Muscle layer of colon (tissue), 2 donors: ENCODE measurements around the gene PLPPR1.

ENCODE experiments used
- H3K27ac ChIP-seq: one replicate; pipeline ENCODE4 v1.7.0; 2013; ENCODE audit warnings: low read depth, mild to moderate bottlenecking, low read length, moderate library complexity
- H3K27me3 ChIP-seq, 2 donors: one replicate each; pipeline ENCODE4 v1.7.0; 2013; ENCODE audit warnings: low read length in 2 of 2, mild to moderate bottlenecking in 2 of 2; ENCODE audit not compliant: insufficient read depth in 2 of 2, control insufficient read depth in 1 of 2
- H3K36me3 ChIP-seq: one replicate; pipeline ENCODE4 v1.7.0; 2013; ENCODE audit warnings: mild to moderate bottlenecking, low read length; ENCODE audit not compliant: insufficient read depth
- H3K4me1 ChIP-seq: one replicate; pipeline ENCODE4 v1.7.0; 2013; ENCODE audit warnings: mild to moderate bottlenecking, low read length; ENCODE audit not compliant: insufficient read depth
- H3K4me3 ChIP-seq, 2 donors: one replicate each; pipeline ENCODE4 v1.7.0; 2013; ENCODE audit warnings: low read length in 2 of 2, low read depth in 1 of 2, mild to moderate bottlenecking in 1 of 2, moderate library complexity in 1 of 2
- H3K9ac ChIP-seq: one replicate; pipeline ENCODE4 v1.7.0; 2013; ENCODE audit warnings: low read length
- H3K9me3 ChIP-seq: one replicate; pipeline ENCODE4 v1.7.0; 2013; ENCODE audit warnings: mild to moderate bottlenecking, low read length
- donor health status: abdominal sarcoma.
- donor health status: Adenocarcinoma of cecum.

The PLPPR1 gene

GRCh38 chr9:101054657-101055056, 26.1 kb downstream of the PLPPR1 start:
- Histone ChIP-seq H3K9ac (no peak overlapping the region), H3K27ac (no peak overlapping the region), H3K4me3 (no peak overlapping the region), H3K27me3 (no peaks in the 10 kb centered on the region), H3K9me3 (no peaks in the 10 kb centered on the region), H3K4me1 (no peaks in the 10 kb centered on the region), H3K36me3 (no peaks in the 10 kb centered on the region)

DNA sequence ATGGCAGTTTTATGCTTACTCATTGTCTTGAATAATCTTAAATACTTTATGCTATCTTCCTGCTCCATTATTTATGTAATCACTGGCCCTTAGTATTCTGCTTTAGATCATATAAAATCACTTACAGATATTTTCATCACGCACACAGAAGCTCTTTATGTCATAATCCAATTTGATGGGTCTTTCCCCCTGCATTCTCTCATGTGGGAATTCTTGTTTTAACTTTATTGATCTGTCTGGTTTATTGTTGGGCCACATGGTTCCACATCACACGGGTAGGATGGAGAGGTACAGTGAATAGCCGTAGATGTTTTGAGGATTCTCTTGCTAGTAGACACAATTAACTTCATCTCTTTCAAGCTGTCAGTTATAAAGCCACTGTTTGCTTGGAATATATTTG, 27.0 kb downstream of the PLPPR1 start:
- Histone ChIP-seq H3K4me1 (no peaks in the 10 kb centered on the region), H3K27me3 (no peaks in the 10 kb centered on the region), H3K9me3 (no peaks in the 10 kb centered on the region), H3K4me3 (no peak overlapping the region), H3K36me3 (no peaks in the 10 kb centered on the region), H3K27ac (no peak overlapping the region), H3K9ac (no peak overlapping the region)

DNA sequence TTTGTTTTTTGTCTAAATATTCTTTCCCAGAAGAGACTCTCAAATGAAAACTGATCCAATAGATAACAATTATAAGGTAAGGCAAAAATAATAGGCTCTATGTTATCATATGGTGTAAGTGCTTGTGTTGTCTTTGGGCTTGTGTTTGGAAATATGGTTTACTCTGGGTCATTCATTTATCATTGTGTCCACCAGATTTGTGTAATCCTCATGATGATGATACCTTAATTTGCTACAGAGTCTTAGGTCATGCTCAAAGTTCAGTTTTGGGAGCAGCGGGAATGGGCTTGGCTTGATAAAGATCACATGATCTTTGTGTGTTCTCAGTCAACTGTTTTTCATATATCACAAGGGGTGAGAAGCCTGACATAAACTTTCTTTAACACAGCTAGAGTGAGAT, 34.2 kb downstream of the PLPPR1 start:
- H3K36me3 ChIP-seq, result no peaks in the 10 kb centered on the region
- H3K27me3 ChIP-seq, result no peaks in the 10 kb centered on the region
- no peak overlapping the region for H3K9ac ChIP-seq

DNA sequence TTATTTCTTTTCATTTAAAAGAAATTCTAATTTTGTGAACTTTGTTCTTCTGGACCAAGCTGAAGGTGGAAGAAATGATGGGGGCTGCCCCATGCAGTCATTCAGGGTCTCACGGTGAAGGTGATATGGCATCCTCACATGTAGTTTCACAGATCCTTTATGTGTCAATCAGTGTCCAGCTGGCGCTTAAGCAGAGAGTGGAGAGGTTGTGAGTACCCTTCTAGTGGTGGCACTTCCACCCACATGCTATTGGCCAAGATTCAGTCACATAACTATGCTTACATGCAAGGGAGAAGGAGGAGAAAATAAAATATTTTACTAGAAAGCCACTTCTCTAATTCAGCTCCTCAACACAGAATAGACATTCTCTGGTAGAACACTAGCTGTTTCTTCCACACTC, 34.7 kb downstream of the PLPPR1 start:
- no peak overlapping the region for H3K9ac ChIP-seq

More for the DNA sequence above, 34.2 kb downstream of the PLPPR1 start:
- H3K9me3 ChIP-seq, result no peaks in the 10 kb centered on the region
- H3K4me3 ChIP-seq, result no peak overlapping the region
- H3K4me1 ChIP-seq, result no peaks in the 10 kb centered on the region
- no peak overlapping the region for H3K27ac ChIP-seq

GRCh38 chr9:101064206-101064605, 35.7 kb downstream of the PLPPR1 start:
- Histone ChIP-seq H3K4me1 (no peaks in the 10 kb centered on the region), H3K4me3 (no peak overlapping the region), H3K9ac (no peak overlapping the region), H3K9me3 (no peaks in the 10 kb centered on the region), H3K36me3 (no peaks in the 10 kb centered on the region), H3K27ac (no peak overlapping the region), H3K27me3 (no peaks in the 10 kb centered on the region)

More for the DNA sequence above, 34.7 kb downstream of the PLPPR1 start:
- H3K4me3 ChIP-seq, result no peak overlapping the region
- no peaks in the 10 kb centered on the region for H3K9me3 ChIP-seq
- no peaks in the 10 kb centered on the region for H3K36me3 ChIP-seq
- no peaks in the 10 kb centered on the region for H3K27me3 ChIP-seq
- H3K4me1 ChIP-seq, result no peaks in the 10 kb centered on the region
- H3K27ac ChIP-seq, result no peak overlapping the region

DNA sequence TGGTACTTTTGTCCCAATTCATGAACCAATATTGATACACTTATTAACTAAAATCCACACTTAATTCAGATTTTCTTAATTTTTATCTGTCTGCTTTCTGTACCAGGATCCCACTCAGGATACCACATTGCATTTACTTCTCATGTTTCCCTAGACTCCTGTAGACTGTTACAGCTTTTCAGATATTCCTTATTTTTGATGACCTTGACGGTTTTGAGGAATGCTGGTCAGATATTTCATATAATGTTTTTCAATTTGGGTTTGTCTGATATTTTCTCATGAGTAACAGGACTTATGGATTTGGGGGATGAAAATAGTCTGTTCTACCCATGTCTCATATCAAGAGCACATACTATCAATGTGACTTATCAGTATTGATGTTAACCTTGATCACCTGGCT, 37.4 kb downstream of the PLPPR1 start:
- no peak overlapping the region for H3K9ac ChIP-seq
- no peaks in the 10 kb centered on the region for H3K9me3 ChIP-seq
- H3K4me1 ChIP-seq, result no peaks in the 10 kb centered on the region
- H3K27ac ChIP-seq, result no peak overlapping the region
- H3K27me3 ChIP-seq, result no peaks in the 10 kb centered on the region
- H3K36me3 ChIP-seq, result no peaks in the 10 kb centered on the region
- H3K4me3 ChIP-seq, result no peak overlapping the region

- Histone ChIP-seq H3K9ac (no peak overlapping the region), H3K4me3 (no peak overlapping the region), H3K36me3 (no peaks in the 10 kb centered on the region), H3K27ac (no peak overlapping the region), H3K27me3 (no peaks in the 10 kb centered on the region), H3K9me3 (no peaks in the 10 kb centered on the region), H3K4me1 (no peaks in the 10 kb centered on the region)
Observed at GRCh38 chr9:101068696-101069095, 40.2 kb downstream of the PLPPR1 start.

DNA sequence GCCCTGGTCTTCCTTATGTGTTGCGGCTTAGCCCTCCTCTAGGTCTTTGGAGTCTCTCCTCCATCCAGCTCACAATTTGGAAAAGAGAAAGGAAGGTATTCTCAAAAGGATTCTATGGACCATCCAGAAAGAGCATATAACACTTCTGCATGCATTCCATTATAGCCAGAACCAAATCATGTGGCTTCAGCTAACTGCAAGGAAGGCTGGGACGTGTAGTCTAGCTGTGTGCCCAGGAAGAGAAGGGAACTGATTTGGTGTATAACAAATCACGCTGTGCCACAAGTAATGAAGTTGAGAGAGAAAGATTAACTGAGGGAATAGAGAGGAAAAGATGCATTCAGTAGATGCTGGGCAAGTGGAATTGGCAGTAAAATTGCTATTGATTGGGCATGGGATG, 43.7 kb downstream of the PLPPR1 start:
- H3K9me3 ChIP-seq, result no peaks in the 10 kb centered on the region
- H3K9ac ChIP-seq, result no peak overlapping the region

GRCh38 chr9:101073122-101073521, 44.6 kb downstream of the PLPPR1 start:
- H3K4me1 ChIP-seq, result no peaks in the 10 kb centered on the region
- H3K4me3 ChIP-seq, result no peak overlapping the region
- no peaks in the 10 kb centered on the region for H3K9me3 ChIP-seq
- H3K27ac ChIP-seq, result no peak overlapping the region
- H3K9ac ChIP-seq, result no peak overlapping the region
- no peaks in the 10 kb centered on the region for H3K27me3 ChIP-seq
- H3K36me3 ChIP-seq, result no peaks in the 10 kb centered on the region

More for the DNA sequence above, 43.7 kb downstream of the PLPPR1 start:
- Histone ChIP-seq H3K36me3 (no peaks in the 10 kb centered on the region), H3K4me1 (no peaks in the 10 kb centered on the region), H3K27ac (no peak overlapping the region), H3K4me3 (no peak overlapping the region), H3K27me3 (no peaks in the 10 kb centered on the region)

- no peaks in the 10 kb centered on the region for H3K4me1 ChIP-seq
- H3K36me3 ChIP-seq, result no peaks in the 10 kb centered on the region
- H3K27me3 ChIP-seq, result no peaks in the 10 kb centered on the region
Observed at GRCh38 chr9:101081641-101082040, 53.1 kb downstream of the PLPPR1 start.

DNA sequence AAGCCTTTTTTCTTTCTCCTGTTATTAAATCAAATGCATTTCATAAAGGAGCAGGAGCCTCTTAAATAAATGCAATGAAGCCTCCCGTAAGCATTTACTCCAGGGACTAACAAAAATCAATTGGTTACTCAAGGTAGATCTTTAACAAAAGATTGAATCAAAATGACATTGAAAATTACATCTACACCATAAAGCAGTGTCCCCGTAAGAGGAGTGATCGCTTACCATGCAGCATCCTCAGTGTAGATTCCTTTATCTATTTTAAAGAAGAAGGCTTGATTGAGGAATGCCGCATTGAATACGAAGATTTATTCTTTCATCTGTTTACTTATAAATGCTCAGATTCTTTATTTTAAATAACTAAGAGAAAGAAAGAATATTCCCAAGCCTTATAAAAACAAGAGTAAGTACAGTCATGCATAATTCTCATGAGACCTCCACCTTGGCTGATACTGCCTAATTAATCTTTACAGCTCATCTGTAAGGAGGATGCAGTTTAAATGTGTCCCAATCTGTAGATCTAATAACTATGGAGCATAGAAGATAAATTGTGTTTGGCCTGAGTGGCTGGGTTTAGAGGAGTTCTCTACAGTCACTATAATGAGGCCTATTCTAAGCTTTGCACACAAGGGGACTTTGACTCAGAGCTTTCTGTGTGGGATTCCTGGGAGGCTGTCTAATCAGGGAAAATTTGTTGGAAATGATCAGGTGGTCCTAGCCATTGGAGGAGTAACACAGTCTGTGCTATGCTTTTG, 55.1 kb downstream of the PLPPR1 start:
- H3K4me1 ChIP-seq, result no peaks in the 10 kb centered on the region
- no peak overlapping the region for H3K4me3 ChIP-seq
- H3K9ac ChIP-seq, result no peak overlapping the region
- no peak overlapping the region for H3K27ac ChIP-seq
- no peaks in the 10 kb centered on the region for H3K36me3 ChIP-seq
- no peaks in the 10 kb centered on the region for H3K9me3 ChIP-seq
- no peaks in the 10 kb centered on the region for H3K27me3 ChIP-seq

More at GRCh38 chr9:101081641-101082040, 53.1 kb downstream of the PLPPR1 start:
- Histone ChIP-seq H3K4me3 (no peak overlapping the region), H3K9ac (no peak overlapping the region), H3K27ac (no peak overlapping the region), H3K9me3 (no peaks in the 10 kb centered on the region)

- Histone ChIP-seq H3K27ac (no peak overlapping the region), H3K4me1 (no peaks in the 10 kb centered on the region), H3K4me3 (no peak overlapping the region), H3K9ac (no peak overlapping the region), H3K27me3 (no peaks in the 10 kb centered on the region), H3K36me3 (no peaks in the 10 kb centered on the region), H3K9me3 (no peaks in the 10 kb centered on the region)
Observed at GRCh38 chr9:101087426-101087825, 58.9 kb downstream of the PLPPR1 start.
